HepG2 (cell line): ENCODE data around the gene SEMA4F. TPM values are rescaled to one million over a fixed set of nuclear protein-coding genes. Genes with fewer than 3 reads are reported as not detected.

ENCODE experiments used
- ATRX ChIP-seq: sonication (generic); formaldehyde crosslinking; IDR thresholded peaks from 2 replicates; pipeline ENCODE4 v1.4.0; 2020; ENCODE audit warnings: missing genetic modification reagents, borderline replicate concordance
- BCLAF1 ChIP-seq: fragments of 450-650 bp; IDR thresholded peaks from 2 replicates; pipeline ENCODE4 v1.6.1; 2017; ENCODE audit warnings: mild to moderate bottlenecking
- CHD4 ChIP-seq: fragments of 200-600 bp; sonication (generic); IDR thresholded peaks from 2 replicates; pipeline ENCODE4 v1.7.0; 2017; ENCODE audit warnings: mild to moderate bottlenecking, low read length, borderline replicate concordance
- FUBP1 ChIP-seq: sonication (generic); formaldehyde crosslinking; IDR thresholded peaks from 2 replicates; pipeline ENCODE4 v1.5.1; 2020; ENCODE audit warnings: missing genetic modification reagents, mild to moderate bottlenecking, borderline replicate concordance
- GPN1 ChIP-seq: sonication (generic); formaldehyde crosslinking; IDR thresholded peaks from 2 replicates; pipeline ENCODE4 v1.5.1; 2020; ENCODE audit warnings: missing genetic modification reagents, borderline replicate concordance
- MEF2D ChIP-seq: sonication (generic); formaldehyde crosslinking; IDR thresholded peaks from 2 replicates; pipeline ENCODE4 v1.5.1; 2020; ENCODE audit warnings: mild to moderate bottlenecking, missing genetic modification reagents
- RFXANK ChIP-seq: IDR thresholded peaks from 2 replicates; pipeline ENCODE4 v1.6.1; 2016
- ZFX ChIP-seq: sonication (generic); formaldehyde crosslinking; IDR thresholded peaks from 2 replicates; pipeline ENCODE4 v1.4.0; 2020; ENCODE audit warnings: mild to moderate bottlenecking, low read depth, missing genetic modification reagents, moderate library complexity
- ZNF17 ChIP-seq: sonication (generic); formaldehyde crosslinking; IDR thresholded peaks from 2 replicates; pipeline ENCODE4 v1.5.0; 2020; ENCODE audit warnings: mild to moderate bottlenecking, missing genetic modification reagents
- polyA plus RNA-seq, 8 experiments: library from polyadenylated mRNA; depleted of rRNA in 3 of 8; stranded (reverse) in 7 of 8; unstranded in 1 of 8; fragments of >200 nt; fragmentation: Illumina TruSeq in 4 of 8; extraction: Trizol in 4 of 8; gene quantifications; 2 replicates each; pipeline versions ENCODE4 v1.2.1 to v1.2.3, GENCODE V29; 2011 to 2016; ENCODE audit warnings: low read depth in 4 of 8, missing spikeins in 1 of 8, mixed read lengths in 1 of 8; ENCODE audit not compliant: insufficient read depth in 1 of 8
- total RNA-seq, 5 experiments: library from RNA; depleted of rRNA; stranded (reverse); fragments of >200 nt; fragmentation: Illumina TruSeq; extraction: Trizol; gene quantifications; 2 replicates each; pipeline ENCODE4 v1.2.3, GENCODE V29; 2016; ENCODE audit warnings: low read depth in 1 of 5
- TF ChIP-seq, protein P1 (sequence below): sonication (generic); formaldehyde crosslinking; IDR thresholded peaks from 2 replicates; pipeline ENCODE4 v1.8.1; 2023; ENCODE audit warnings: mild to moderate bottlenecking, moderate library complexity, missing genetic modification reagents
- TF ChIP-seq, protein P2 (sequence below): sonication (generic); formaldehyde crosslinking; IDR thresholded peaks from 2 replicates; pipeline ENCODE4 v1.4.0; 2020; ENCODE audit warnings: missing genetic modification reagents
- TF ChIP-seq, protein P3 (sequence below), 2 experiments: sonication (generic) in 1 of 2; formaldehyde crosslinking in 1 of 2; IDR thresholded peaks; 2 replicates each; pipeline versions ENCODE4 v1.6.1 to v1.9.0; 2014 to 2022; ENCODE audit warnings: antibody characterized with exemption in 1 of 2, borderline replicate concordance in 1 of 2, inconsistent platforms in 1 of 2, low read depth in 1 of 2, missing genetic modification reagents in 1 of 2

SEMA4F gene
- total and polyA plus RNA-seq, 2 of the 13 experiments (the other 11 are each of a cell fraction or from before 2014, with no cell fraction given), result 7.1 to 10.3 TPM

DNA sequence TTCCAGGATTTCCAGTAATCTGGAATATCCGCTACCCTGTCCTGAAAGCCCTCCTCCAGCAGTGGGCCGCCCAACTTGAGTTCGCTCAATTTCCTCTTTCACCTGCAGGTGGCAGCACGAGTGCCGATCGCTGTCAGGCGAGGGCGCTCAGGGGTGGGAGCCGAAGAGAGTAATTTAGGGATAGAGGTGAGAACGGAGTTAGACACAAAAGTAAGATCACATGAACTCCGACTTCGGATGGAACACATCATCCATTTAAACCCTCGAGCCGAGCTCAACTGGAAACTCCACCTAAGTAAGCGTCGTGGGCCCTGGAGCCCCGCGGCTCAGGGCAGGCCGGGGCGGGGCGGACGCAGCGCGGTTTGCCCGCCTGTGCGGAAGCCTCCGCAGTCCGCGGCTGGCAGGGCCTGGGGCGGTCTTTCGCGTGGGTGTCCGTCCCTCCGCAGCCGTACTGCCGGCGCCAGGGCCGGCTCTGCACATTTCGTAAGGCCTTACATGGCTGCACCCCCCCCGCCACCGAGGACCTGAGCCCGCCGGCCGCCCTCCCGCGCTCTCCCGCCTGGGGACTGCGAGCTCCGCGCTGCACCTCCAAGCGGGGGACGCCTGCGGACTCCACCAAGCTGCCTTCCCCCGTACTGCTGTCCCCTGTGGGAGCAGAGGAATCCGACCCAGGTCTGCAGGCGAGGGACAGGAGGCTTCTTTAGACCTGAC is 61.2 kb downstream of the SEMA4F start (continued):
- no peak for TF ChIP-seq ATRX (CRISPR knock-in tag)
- TF ChIP-seq, protein P1, sequence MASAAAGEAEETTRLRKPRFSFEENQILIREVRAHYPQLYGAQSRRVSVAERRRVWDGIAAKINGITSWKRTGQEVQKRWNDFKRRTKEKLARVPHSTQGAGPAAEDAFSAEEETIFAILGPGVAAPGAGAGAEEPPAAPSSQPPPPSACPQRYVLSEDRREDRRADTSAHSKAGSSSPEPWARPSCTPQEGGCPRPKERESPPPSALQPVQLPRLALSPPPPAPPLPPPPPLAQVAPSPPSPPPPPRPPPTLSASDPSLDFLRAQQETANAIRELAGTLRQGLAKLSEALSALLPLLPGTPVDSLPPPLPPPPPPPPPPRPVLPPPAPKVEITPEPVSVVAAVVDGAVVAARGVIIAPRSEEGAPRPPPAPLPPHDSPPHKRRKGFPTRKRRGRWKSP (CRISPR knock-in tag), result peak; percentile 85; the same call in 1 of the 2 replicates
- TF ChIP-seq ZNF17 (CRISPR knock-in tag), result no peak
- TF ChIP-seq MEF2D (CRISPR knock-in tag), result no peak; the same call in 1 of the 2 replicates
- no peak for TF ChIP-seq BCLAF1
- no peak for TF ChIP-seq GPN1 (CRISPR knock-in tag)
- TF ChIP-seq, protein P2, sequence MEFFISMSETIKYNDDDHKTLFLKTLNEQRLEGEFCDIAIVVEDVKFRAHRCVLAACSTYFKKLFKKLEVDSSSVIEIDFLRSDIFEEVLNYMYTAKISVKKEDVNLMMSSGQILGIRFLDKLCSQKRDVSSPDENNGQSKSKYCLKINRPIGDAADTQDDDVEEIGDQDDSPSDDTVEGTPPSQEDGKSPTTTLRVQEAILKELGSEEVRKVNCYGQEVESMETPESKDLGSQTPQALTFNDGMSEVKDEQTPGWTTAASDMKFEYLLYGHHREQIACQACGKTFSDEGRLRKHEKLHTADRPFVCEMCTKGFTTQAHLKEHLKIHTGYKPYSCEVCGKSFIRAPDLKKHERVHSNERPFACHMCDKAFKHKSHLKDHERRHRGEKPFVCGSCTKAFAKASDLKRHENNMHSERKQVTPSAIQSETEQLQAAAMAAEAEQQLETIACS, result 0 out of 2 replicates have a peak, but pooled peaks have one; percentile 31
- peak; percentile 38; the same call in 1 of the 2 replicates for TF ChIP-seq FUBP1 (CRISPR knock-in tag)
- peak; percentile 64; the same call in 1 of the 2 replicates for TF ChIP-seq RFXANK (CRISPR knock-in tag)
- no peak for TF ChIP-seq CHD4
- peak; percentile 92 for TF ChIP-seq ZFX (CRISPR knock-in tag)
- TF ChIP-seq, protein P3, sequence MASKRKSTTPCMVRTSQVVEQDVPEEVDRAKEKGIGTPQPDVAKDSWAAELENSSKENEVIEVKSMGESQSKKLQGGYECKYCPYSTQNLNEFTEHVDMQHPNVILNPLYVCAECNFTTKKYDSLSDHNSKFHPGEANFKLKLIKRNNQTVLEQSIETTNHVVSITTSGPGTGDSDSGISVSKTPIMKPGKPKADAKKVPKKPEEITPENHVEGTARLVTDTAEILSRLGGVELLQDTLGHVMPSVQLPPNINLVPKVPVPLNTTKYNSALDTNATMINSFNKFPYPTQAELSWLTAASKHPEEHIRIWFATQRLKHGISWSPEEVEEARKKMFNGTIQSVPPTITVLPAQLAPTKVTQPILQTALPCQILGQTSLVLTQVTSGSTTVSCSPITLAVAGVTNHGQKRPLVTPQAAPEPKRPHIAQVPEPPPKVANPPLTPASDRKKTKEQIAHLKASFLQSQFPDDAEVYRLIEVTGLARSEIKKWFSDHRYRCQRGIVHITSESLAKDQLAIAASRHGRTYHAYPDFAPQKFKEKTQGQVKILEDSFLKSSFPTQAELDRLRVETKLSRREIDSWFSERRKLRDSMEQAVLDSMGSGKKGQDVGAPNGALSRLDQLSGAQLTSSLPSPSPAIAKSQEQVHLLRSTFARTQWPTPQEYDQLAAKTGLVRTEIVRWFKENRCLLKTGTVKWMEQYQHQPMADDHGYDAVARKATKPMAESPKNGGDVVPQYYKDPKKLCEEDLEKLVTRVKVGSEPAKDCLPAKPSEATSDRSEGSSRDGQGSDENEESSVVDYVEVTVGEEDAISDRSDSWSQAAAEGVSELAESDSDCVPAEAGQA (IDR thresholded peaks at IDR 0.05; ENCODE audit: low read depth), result 0 out of 2 replicates have a peak, but pooled peaks have one; percentile 55
- TF ChIP-seq, protein P3 (CRISPR knock-in tag; IDR thresholded peaks at IDR 0.05; ENCODE audit: borderline replicate concordance), result 0 out of 2 replicates have a peak, but pooled peaks have one; percentile 40
